CD4-positive, alpha-beta T cell treated with Interleukin-17A for 1 hour (primary cell): ENCODE results near the gene GAB1.

Source experiments
- DNase-seq: peaks from one replicate; pipeline ENCODE4 v3.0.0-alpha.2; 2020

Gene GAB1

GRCh38 chr4:143391261-143391660 lies 54.6 kb downstream of the GAB1 start:
- DNase-seq: no peak

- DNase-seq: no peak
These were observed 55.2 kb downstream of the GAB1 start for GRCh38 chr4:143391895-143392294.

- DNase-seq: no peak
These were observed 56.5 kb downstream of the GAB1 start for GRCh38 chr4:143393195-143393594.

- DNase-seq: no peak
These were observed 58.2 kb downstream of the GAB1 start for GRCh38 chr4:143394739-143395453.

GRCh38 chr4:143396695-143397094 lies 60.0 kb downstream of the GAB1 start:
- no peak for DNase-seq

GRCh38 chr4:143397335-143397734 lies 60.7 kb downstream of the GAB1 start:
- no peak for DNase-seq

GRCh38 chr4:143397887-143398286 lies 61.2 kb downstream of the GAB1 start:
- DNase-seq: no peak

- DNase-seq: peak; percentile 56
These were observed 62.7 kb downstream of the GAB1 start for GRCh38 chr4:143399113-143399949.

GRCh38 chr4:143400082-143400481 lies 63.4 kb downstream of the GAB1 start:
- DNase-seq: no peak

- no peak for DNase-seq
These were observed 66.3 kb downstream of the GAB1 start for GRCh38 chr4:143402776-143403552.

- no peak for DNase-seq
These were observed 66.8 kb downstream of the GAB1 start for GRCh38 chr4:143403553-143403820.

GRCh38 chr4:143404555-143404954 lies 67.9 kb downstream of the GAB1 start:
- DNase-seq: no peak

GRCh38 chr4:143405075-143405730 lies 68.5 kb downstream of the GAB1 start:
- DNase-seq: no peak

GRCh38 chr4:143406523-143406922 lies 69.8 kb downstream of the GAB1 start:
- DNase-seq: no peak

GRCh38 chr4:143407474-143407873 lies 70.8 kb downstream of the GAB1 start:
- no peak for DNase-seq

- DNase-seq: no peak
These were observed 71.2 kb downstream of the GAB1 start for GRCh38 chr4:143407888-143408287.

GRCh38 chr4:143410015-143410414 lies 73.3 kb downstream of the GAB1 start:
- no peak for DNase-seq

- no peak for DNase-seq
These were observed 75.1 kb downstream of the GAB1 start for GRCh38 chr4:143411527-143412419.

- no peak for DNase-seq
These were observed 75.7 kb downstream of the GAB1 start for GRCh38 chr4:143412420-143412758.

- DNase-seq: no peak
These were observed 81.2 kb downstream of the GAB1 start for GRCh38 chr4:143417679-143418403.

GRCh38 chr4:143420227-143420626 lies 83.6 kb downstream of the GAB1 start:
- DNase-seq: no peak

GRCh38 chr4:143421609-143422008 lies 84.9 kb downstream of the GAB1 start:
- DNase-seq: no peak
